HL-60/S4 treated with phorbol 12-myristate 13-acetate at 8.2 ng/mL for 4 days and 3 days (cell line): ENCODE measurements around the gene P4HB.

Experiments used
- in situ Hi-C: fragments of 300-500 bp; cut with MboI; formaldehyde crosslinking; loops from 2 replicates; pipeline ENCODE4 v1.15.0; 2022; ENCODE audit warnings: low sequenced_read_pairs

The P4HB gene

GRCh38 chr17:81794509-81794908, 65.8 kb downstream of the P4HB start:
- in situ Hi-C loops, result no loop called here

- in situ Hi-C loops, result no loop called here
These were observed 66.3 kb downstream of the P4HB start for GRCh38 chr17:81794074-81794476.
